H9 (cell line): ENCODE data around the gene ALB. TPM values are rescaled to one million over a fixed set of nuclear protein-coding genes. Genes with fewer than 3 reads are reported as not detected.

ENCODE experiments used
- DNase-seq: peaks from one replicate; pipeline ENCODE4 v3.0.0-alpha.2; 2017
- H2AFZ ChIP-seq: one replicate; pipeline ENCODE4 v1.6.1; 2013; ENCODE audit warnings: mild to moderate bottlenecking, low read length, control low read depth, moderate library complexity
- H2AK5ac ChIP-seq: 2 replicates; pipeline ENCODE4 v1.6.1; 2013; ENCODE audit warnings: low read length, control low read depth, mixed read lengths; ENCODE audit not compliant: insufficient read length
- H2BK120ac ChIP-seq: one replicate; pipeline ENCODE4 v1.6.1; 2013; ENCODE audit warnings: low read depth, mild to moderate bottlenecking, low read length, control low read depth, inconsistent platforms; ENCODE audit not compliant: poor library complexity, severe bottlenecking
- H2BK12ac ChIP-seq: 2 replicates; pipeline ENCODE4 v1.6.1; 2013; ENCODE audit warnings: low read length, control low read depth, mixed read lengths, low read depth; ENCODE audit not compliant: insufficient read length
- H2BK15ac ChIP-seq: 2 replicates; pipeline ENCODE4 v1.6.1; 2013; ENCODE audit warnings: low read depth, low read length, control low read depth
- H2BK20ac ChIP-seq: one replicate; pipeline ENCODE4 v1.6.1; 2013; ENCODE audit warnings: low read depth, mild to moderate bottlenecking, low read length, control low read depth, inconsistent platforms; ENCODE audit not compliant: poor library complexity, severe bottlenecking
- H2BK5ac ChIP-seq: 2 replicates; pipeline ENCODE4 v1.6.1; 2013; ENCODE audit warnings: low read length, control low read depth, mixed read lengths; ENCODE audit not compliant: insufficient read length
- H3K14ac ChIP-seq: 2 replicates; pipeline ENCODE4 v1.6.1; 2013; ENCODE audit warnings: low read length, control low read depth; ENCODE audit not compliant: insufficient read depth
- H3K18ac ChIP-seq: 2 replicates; pipeline ENCODE4 v1.6.1; 2013; ENCODE audit warnings: low read depth, mild to moderate bottlenecking, mixed read lengths, low read length, control low read depth; ENCODE audit not compliant: insufficient read length
- H3K23ac ChIP-seq: 2 replicates; pipeline ENCODE4 v1.6.1; 2013; ENCODE audit warnings: low read length, control low read depth, mixed read lengths, low read depth; ENCODE audit not compliant: insufficient read length
- H3K23me2 ChIP-seq: 2 replicates; pipeline ENCODE4 v1.6.1; 2013; ENCODE audit warnings: low read depth, mild to moderate bottlenecking, mixed read lengths, low read length, control low read depth; ENCODE audit not compliant: insufficient read length, poor library complexity, severe bottlenecking
- H3K27ac ChIP-seq: 2 replicates; pipeline ENCODE4 v1.5.1; 2013; ENCODE audit warnings: low read length, control low read depth, mixed read lengths, low read depth; ENCODE audit not compliant: insufficient read length
- H3K27me3 ChIP-seq: 2 replicates; pipeline ENCODE4 v1.6.1; 2013; ENCODE audit warnings: low read length, control low read depth, inconsistent platforms; ENCODE audit not compliant: insufficient read depth
- H3K4ac ChIP-seq: 2 replicates; pipeline ENCODE4 v1.6.1; 2013; ENCODE audit warnings: low read depth, mild to moderate bottlenecking, control low read depth, inconsistent platforms, low read length, moderate library complexity
- H3K4me1 ChIP-seq: 2 replicates; pipeline ENCODE4 v1.6.1; 2013; ENCODE audit warnings: low read length, control low read depth, inconsistent platforms; ENCODE audit not compliant: insufficient read depth
- H3K4me2 ChIP-seq: 2 replicates; pipeline ENCODE4 v1.6.1; 2013; ENCODE audit warnings: low read length, control low read depth, mixed read lengths; ENCODE audit not compliant: insufficient read length, insufficient read depth
- H3K56ac ChIP-seq: 2 replicates; pipeline ENCODE4 v1.6.1; 2013; ENCODE audit warnings: low read depth, mild to moderate bottlenecking, mixed read lengths, low read length, control low read depth; ENCODE audit not compliant: insufficient read length
- H3K79me1 ChIP-seq: 2 replicates; pipeline ENCODE4 v1.6.1; 2013; ENCODE audit warnings: low read depth, mild to moderate bottlenecking, moderate library complexity, low read length, control low read depth, inconsistent platforms; ENCODE audit not compliant: insufficient read depth, poor library complexity, severe bottlenecking
- H3K79me2 ChIP-seq: 2 replicates; pipeline ENCODE4 v1.6.1; 2013; ENCODE audit warnings: low read length, control low read depth, inconsistent platforms; ENCODE audit not compliant: insufficient read depth
- H3K9ac ChIP-seq: 2 replicates; pipeline ENCODE4 v1.6.1; 2013; ENCODE audit warnings: low read length, control low read depth, mixed read lengths; ENCODE audit not compliant: insufficient read length; ENCODE audit errors: extremely low read depth
- H3K9me3 ChIP-seq: one replicate; pipeline ENCODE4 v1.6.1; 2013; ENCODE audit warnings: low read depth, low read length, inconsistent platforms; ENCODE audit not compliant: control insufficient read depth
- H3T11ph ChIP-seq: one replicate; pipeline ENCODE4 v1.6.1; 2013; ENCODE audit warnings: mild to moderate bottlenecking, low read length, control low read depth, inconsistent platforms
- H4K20me1 ChIP-seq: one replicate; pipeline ENCODE4 v1.6.1; 2013; ENCODE audit not compliant: control insufficient read depth, insufficient read length, insufficient read depth
- H4K5ac ChIP-seq: 2 replicates; pipeline ENCODE4 v1.6.1; 2013; ENCODE audit warnings: low read depth, mild to moderate bottlenecking, mixed read lengths, low read length, control low read depth; ENCODE audit not compliant: insufficient read length
- H4K8ac ChIP-seq: replicated peaks from 2 replicates; pipeline ENCODE4 v1.6.1; 2013; ENCODE audit warnings: low read length, control low read depth, mixed read lengths, low read depth; ENCODE audit not compliant: insufficient read length
- H4K91ac ChIP-seq: 2 replicates; pipeline ENCODE4 v1.6.1; 2013; ENCODE audit warnings: low read depth, mild to moderate bottlenecking, moderate library complexity, mixed read lengths, low read length, control low read depth; ENCODE audit not compliant: insufficient read length
- H3K27ac Mint-ChIP-seq, 3 experiments: 2 replicates in 2 of 3; 3 replicates in 1 of 3; pipeline ENCODE4 v1.8.0; 2020 to 2021; ENCODE audit warnings: mixed read lengths in 3 of 3, mild to moderate bottlenecking in 1 of 3, moderate library complexity in 1 of 3
- H3K27me3 Mint-ChIP-seq: 2 replicates; pipeline ENCODE4 v1.8.0; 2021; ENCODE audit warnings: low read depth, mild to moderate bottlenecking, moderate library complexity, mixed read lengths
- H3K36me3 Mint-ChIP-seq, 3 experiments: 2 replicates in 2 of 3; 3 replicates in 1 of 3; pipeline ENCODE4 v1.8.0; 2020 to 2021; ENCODE audit warnings: low read depth in 3 of 3, mixed read lengths in 3 of 3; ENCODE audit not compliant: insufficient read depth in 1 of 3
- H3K4me1 Mint-ChIP-seq, 2 experiments: 2 replicates each; pipeline ENCODE4 v1.8.0; 2020; ENCODE audit warnings: mixed read lengths in 2 of 2
- H3K4me3 Mint-ChIP-seq, 2 experiments: 2 replicates in 1 of 2; 3 replicates in 1 of 2; pipeline ENCODE4 v1.8.0; 2020 to 2021; ENCODE audit warnings: mild to moderate bottlenecking in 2 of 2, mixed read lengths in 2 of 2, moderate library complexity in 1 of 2
- H3K9me3 Mint-ChIP-seq, 2 experiments: 2 replicates in 1 of 2; 3 replicates in 1 of 2; pipeline ENCODE4 v1.8.0; 2020; ENCODE audit warnings: mild to moderate bottlenecking in 2 of 2, mixed read lengths in 2 of 2, moderate library complexity in 1 of 2
- CTCF ChIP-seq: fragments of 200-600 bp; sonication (generic); conservative IDR thresholded peaks from 3 replicates; pipeline ENCODE4 v1.8.0; 2021; ENCODE audit warnings: antibody characterized with exemption, mild to moderate bottlenecking
- WGBS: extraction: QIAGEN DNeasy Blood & Tissue Kit; methylation state at CpG from one replicate; pipeline ENCODE4 v1.1.7; 2013; ENCODE audit warnings: missing lambda C conversion rate, low lambda C conversion rate, mixed read lengths; ENCODE audit not compliant: insufficient read length; ENCODE audit errors: extremely low coverage; 5-methylcytosine and 5-hydroxymethylcytosine counted together
- total RNA-seq: library from RNA; stranded (reverse); gene quantifications from 2 replicates; pipeline ENCODE4 v1.2.1, GENCODE V29; 2021

ALB gene
- total RNA-seq, 1 experiment from 2014 or later, result not detected

GRCh38 chr4:73429118-73429517 lies 25.0 kb downstream of the ALB start:
- no peak overlapping the region for H3K27ac ChIP-seq

More at GRCh38 chr4:73429118-73429517, 25.0 kb downstream of the ALB start:
- Histone ChIP-seq H2BK5ac (no peak overlapping the region), H2BK20ac (no peak overlapping the region), H3T11ph (no peak overlapping the region), H4K8ac (no peak overlapping the region), H2AFZ (no peak overlapping the region), H3K79me2 (no peaks in the 10 kb centered on the region), H2AK5ac (no peak overlapping the region), H3K4me1 (no peaks in the 10 kb centered on the region), H3K56ac (no peak overlapping the region), H3K9me3 (no peaks in the 10 kb centered on the region), H2BK120ac (no peak overlapping the region), H4K91ac (no peak overlapping the region), H2BK12ac (no peak overlapping the region), H3K14ac (no peak overlapping the region), H2BK15ac (no peak overlapping the region), H4K20me1 (no peaks in the 10 kb centered on the region), H3K4ac (no peak overlapping the region), H3K9ac (no peak overlapping the region), H3K18ac (no peak overlapping the region), H3K4me2 (no peak overlapping the region), H3K23ac (no peak overlapping the region), H3K23me2 (no peaks in the 10 kb centered on the region), H3K27me3 (no peaks in the 10 kb centered on the region), H3K79me1 (no peaks in the 10 kb centered on the region), H4K5ac (no peak overlapping the region)
- Mint-ChIP-seq H3K4me1 (no peaks in the 10 kb centered on the region), H3K27ac (no peak overlapping the region), H3K27me3 (no peaks in the 10 kb centered on the region), H3K36me3 (no peaks in the 10 kb centered on the region), H3K4me3 (no peak overlapping the region), H3K9me3 (no peaks in the 10 kb centered on the region)
- TF ChIP-seq CTCF, result no peak
- DNase-seq, result no peak
- no CpG with 5 or more reads among the region's 2 CpGs for WGBS
